ENCODE results near the gene NCS1.
"Not testable (repeated sequence)": the region's sequence is repeated elsewhere in the genome, so short reads cannot be mapped to it uniquely, and the experiment has no call there.

The NCS1 gene

DNA sequence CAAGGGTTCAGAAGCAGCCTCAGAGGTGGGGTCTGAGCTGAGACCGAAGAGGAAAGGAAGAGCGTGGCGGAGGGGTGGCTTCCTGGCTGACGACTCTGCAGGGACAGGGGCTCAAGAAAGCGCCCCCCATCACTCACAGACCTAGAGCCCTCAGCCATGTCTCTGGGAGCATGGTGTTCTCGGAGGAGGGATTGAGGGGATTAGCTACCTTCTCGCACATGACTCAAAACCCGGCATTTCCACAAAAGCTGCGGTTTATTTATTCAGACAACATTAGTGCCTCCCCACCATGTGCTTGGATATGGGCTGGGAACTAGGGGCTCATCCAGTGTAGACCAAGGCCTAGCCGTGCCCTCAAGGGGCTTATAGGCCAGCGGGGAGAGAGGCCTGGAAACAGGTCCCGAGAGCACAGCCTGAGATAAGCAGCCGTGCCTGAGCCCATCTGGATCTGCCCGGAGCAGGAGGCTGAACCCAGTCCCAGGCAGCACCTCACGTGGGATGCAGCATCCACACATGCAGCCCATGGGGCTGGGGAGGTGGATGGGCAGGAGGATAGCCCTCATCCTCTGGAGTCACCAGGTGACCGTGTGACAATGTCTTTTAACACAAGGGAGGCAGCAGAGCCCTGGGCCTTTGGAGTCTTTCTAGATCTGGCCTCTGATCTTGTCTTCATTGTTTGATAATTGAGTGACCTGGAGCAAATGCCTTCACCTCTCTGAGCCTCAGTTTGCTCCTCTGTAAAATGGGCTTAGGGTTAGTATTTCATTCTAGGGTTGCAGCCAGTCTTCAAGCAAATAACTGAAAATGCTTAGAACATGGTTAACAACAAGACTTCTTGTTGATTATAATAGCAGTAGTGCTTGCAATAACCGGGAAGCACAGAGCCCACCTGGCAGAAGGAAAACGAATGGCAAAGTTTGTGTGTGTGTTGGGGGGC lies 92.5 kb downstream of the NCS1 start:
- DNase-seq (ENCODE audit: low spot score): no peak

DNA sequence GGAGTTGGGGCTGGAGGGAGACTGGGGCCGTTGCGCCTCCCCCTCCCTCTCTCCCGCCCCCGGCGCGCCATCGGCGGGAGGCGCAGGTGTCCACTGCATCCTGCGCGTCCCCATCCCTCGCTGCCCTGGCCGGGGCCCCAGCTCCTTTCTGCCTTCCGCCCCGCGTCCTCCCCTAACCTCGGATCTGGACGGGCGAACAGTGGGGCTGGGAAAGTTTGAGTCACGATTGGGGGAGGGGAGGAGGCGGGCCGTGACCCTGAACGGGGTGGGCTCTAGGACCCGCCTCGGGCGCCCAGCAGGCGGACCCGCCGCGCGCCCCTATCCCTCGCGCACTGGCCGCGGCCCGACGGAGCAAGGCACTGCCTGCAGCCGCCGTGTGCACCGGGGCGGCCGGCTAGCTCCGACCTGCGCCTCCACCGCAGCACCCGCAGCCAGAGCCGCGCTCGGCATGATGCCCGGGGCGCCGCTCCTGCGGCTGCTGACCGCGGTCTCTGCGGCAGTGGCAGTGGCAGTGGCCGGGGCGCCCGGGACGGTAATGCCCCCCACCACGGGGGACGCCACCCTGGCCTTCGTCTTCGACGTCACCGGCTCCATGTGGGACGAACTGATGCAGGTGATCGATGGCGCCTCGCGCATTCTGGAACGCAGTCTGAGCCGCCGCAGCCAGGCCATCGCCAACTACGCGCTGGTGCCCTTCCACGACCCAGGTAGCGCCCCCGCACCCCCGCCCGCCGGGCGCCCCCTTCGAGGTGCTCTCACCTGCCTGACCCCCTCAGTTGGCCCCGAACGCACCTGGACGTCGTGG lies 93.4 kb downstream of the NCS1 start, which contains the start of gene HMCN2:
TSS of gene HMCN2 (plus strand) at position 330 of the 805 bp plus-strand sequence. CDS start at position 449, 119 bp downstream.
- no peak for DNase-seq (ENCODE audit: low spot score)

DNA sequence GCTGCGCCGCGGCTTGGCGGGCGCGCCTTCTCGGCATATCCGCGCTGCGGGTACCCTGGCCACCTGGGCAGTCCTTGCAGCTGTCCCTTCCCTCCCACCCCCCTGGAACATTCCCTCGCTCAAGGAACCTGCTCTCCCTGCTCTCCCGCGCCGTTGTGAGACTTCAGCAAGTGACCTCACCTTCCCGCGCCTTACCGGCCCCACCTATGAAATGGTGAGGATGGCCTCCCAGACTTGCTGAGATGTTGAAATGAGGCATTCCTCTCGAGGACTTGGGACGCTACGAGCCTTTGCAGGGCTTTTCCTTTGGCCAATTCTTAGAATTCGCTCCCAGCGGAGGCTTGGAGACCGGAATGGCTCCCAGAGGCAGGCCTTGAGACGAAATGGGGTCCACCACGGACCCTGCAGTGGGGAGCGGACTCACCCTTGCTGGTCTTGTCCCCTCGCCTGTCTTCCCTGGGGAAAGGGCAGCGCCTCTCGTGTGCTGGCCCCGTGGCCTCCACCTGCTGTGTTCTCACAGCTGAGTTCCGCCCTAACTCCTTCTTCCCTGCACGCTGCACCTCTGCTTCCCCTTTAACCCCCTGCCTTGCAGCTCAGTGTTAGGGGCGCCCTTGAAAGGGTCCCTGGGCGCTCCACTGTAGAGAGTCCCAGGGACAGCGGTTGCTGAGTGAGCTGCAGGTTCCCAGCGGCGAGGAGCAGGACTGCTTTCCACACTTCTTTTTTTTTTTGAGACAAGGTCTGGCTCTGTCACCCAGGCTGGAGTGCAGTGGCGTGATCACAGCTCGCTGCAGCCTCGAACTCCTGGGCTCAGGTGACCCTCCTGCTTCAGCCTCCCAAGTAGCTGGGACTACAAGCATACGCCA lies 94.3 kb downstream of the NCS1 start:
- DNase-seq (ENCODE audit: low spot score): no peak

- DNase-seq (ENCODE audit: low spot score): no peak
Measured at GRCh38 chr9:130267930-130268329, 95.7 kb downstream of the NCS1 start.

DNA sequence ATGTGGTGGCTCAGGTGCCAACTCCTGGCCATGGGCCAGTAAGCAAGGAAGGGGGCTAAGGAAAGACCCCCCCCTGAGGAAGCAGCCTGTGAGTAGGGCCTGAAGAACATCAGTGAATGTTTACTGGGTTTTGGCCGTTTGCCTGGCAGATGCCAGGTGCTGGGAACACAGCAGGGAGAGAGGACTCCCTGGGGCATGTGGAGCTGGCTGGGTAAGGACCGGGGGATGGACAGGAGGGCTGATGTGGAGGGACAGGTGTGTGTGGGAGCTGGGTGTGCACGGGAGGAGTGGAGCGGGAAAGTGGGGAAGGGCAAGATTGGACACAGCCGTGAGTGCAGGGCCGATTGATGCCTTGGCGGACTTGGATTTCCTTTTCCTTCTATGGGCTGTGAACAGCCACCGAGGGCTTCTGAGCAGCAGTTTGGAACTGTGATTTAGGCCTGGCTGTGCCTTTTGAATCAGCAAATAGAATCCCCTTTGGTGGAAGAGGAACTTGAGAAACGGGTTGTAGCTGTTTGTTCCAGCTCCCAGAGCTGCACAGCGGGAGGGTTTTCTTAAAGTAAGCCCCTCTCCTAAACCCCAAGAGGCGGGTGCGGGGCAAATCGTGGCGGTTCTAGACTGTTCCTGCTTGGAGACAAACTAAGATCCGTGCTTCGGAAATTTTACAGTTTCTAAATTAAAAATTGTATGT lies 96.5 kb downstream of the NCS1 start:
- DNase-seq (ENCODE audit: low spot score): no peak

DNA sequence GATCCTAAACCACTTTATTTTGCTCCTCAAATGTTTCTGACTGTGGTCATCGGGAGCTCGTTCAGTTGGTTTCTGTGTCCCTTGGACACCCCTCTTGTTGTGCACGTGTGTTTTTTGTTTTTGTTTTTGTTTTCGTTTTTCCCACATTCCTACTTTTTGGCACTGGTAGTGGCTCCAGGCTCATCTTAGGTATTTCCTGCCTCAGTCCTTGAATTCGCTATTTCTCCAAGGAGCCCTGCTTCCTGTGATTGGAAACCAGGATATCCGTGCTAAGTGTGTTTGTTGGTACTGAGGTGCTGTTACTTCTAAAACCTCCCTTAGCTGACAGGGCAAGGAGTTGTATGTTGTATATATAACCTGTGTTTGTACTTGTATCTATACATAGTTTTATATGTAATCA lies 99.3 kb downstream of the NCS1 start:
- no peak for DNase-seq (ENCODE audit: low spot score)

DNA sequence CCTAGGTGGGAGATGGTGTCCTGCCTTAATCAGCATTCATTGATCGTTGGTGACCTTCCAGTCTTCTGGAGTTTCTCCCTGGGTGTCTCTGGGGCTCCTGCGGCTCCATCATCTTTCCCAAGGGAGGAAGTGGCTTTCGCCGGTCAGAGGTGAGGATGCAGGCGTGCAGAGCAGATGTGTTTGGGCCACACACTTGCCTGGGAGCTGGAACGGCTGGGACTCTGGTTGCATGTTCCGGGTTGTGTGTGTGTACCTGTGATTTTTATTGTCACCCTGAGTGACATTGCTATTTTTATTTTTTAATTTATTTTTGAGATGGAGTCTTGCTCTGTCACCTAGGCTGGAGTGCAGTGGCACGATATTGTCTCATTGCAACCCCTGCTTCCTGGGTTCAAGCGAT lies 103.0 kb downstream of the NCS1 start:
- no peak for DNase-seq (ENCODE audit: low spot score)

DNA sequence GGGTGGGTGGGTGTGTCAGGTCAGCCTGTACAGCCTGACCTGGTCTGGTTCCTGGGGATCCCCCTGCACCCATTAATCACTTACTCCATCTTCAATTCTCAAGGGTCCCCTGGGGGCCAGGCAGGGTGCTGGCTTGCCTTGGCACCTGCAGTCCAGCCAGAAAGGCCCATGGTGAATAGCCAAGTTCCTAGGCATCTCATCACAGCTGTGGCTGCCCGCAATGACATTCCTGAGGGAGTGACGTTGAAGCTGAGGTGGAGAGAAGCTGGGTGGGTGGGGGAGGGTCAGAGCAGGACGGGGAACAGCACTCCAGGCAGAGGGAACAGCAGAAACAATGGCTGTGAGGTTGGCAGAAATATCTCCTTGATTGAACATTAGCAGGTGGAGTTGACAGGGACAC lies 103.9 kb downstream of the NCS1 start:
- no peak for DNase-seq (ENCODE audit: low spot score)

GRCh38 chr9:130276955-130277354 lies 104.8 kb downstream of the NCS1 start:
- DNase-seq (ENCODE audit: low spot score): no peak

GRCh38 chr9:130277525-130277924 lies 105.3 kb downstream of the NCS1 start:
- not testable (repeated sequence) for DNase-seq (ENCODE audit: low spot score)

- no peak for DNase-seq (ENCODE audit: low spot score)
Measured at GRCh38 chr9:130283539-130284248, 111.5 kb downstream of the NCS1 start.

DNA sequence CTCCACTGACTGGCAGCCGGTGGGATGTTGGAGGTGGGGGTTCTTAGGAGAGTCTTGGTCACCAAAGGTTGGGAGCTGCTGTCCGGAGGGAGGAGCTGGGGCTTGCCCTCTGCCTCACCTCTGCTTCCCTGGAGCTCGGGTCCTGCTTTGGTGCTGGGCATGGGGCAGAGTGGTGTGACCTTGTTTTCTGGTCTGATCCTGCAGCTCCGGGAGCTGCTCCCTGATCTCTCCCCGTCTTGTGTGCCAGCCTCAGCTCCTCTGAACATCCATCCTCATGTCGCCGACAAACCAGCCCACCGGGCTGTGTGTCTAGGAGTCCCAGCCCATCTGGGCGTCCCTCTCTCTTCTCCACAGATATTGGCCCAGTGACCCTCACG lies 112.0 kb downstream of the NCS1 start:
- DNase-seq (ENCODE audit: low spot score): no peak

DNA sequence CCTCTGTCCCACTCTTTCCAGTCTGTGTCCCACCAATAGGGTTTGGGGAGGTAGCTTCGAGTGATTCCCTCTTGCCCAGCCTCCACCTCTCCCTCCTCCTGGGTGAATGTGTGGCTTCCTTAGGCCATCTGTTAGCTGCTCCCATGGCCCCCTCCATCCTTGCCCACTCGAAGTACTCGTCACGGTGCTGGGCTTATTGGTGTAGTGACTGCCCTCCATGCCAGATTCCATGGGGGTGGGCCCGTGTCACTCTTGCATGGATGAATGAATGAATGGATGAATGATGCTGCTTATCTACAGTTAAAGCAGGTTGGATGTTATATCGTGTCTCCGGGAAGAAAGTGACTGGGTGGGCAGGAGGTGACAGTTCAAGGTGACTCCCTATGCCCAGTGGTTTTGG lies 112.5 kb downstream of the NCS1 start:
- no peak for DNase-seq (ENCODE audit: low spot score)

GRCh38 chr9:130285271-130285670 lies 113.1 kb downstream of the NCS1 start:
- DNase-seq (ENCODE audit: low spot score): no peak

DNA sequence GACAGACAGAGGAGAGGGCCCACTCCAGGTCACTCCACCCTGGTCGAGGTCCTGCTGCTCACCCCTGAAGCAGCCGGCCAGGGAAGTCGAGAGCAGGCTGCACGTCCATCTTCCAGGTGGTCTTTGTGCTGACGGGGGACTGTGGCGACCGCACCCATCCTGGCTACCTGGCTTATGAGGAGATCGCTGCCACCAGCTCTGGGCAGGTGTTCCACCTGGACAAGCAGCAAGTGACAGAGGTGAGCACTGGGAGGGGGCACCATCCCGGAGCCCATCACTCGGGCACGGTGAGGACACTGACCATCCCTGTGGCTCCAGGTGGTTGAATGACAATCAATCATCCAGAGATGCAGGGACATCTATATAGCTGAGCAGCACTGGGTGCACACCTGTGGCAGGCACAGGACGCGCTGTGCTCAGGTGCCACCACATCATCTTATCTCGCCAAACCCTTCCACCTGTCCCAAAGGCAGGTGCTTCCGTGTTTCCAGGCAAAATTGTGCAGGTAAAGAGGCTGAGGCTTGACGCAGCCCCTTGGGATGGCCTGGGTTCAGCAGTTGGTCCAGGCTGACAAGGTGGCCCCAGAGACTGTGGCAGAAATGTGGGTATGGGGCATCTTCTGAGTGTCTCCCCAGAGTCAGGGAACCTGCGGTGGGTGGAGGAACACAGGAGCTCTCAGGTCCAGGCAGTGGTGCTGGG lies 114.0 kb downstream of the NCS1 start:
- no peak for DNase-seq (ENCODE audit: low spot score)
